ENCODE measurements around the gene FHOD3.
"Not testable (repeated sequence)": the region's sequence is repeated elsewhere in the genome, so short reads cannot be mapped to it uniquely, and the experiment has no call there.

Gene FHOD3

DNA sequence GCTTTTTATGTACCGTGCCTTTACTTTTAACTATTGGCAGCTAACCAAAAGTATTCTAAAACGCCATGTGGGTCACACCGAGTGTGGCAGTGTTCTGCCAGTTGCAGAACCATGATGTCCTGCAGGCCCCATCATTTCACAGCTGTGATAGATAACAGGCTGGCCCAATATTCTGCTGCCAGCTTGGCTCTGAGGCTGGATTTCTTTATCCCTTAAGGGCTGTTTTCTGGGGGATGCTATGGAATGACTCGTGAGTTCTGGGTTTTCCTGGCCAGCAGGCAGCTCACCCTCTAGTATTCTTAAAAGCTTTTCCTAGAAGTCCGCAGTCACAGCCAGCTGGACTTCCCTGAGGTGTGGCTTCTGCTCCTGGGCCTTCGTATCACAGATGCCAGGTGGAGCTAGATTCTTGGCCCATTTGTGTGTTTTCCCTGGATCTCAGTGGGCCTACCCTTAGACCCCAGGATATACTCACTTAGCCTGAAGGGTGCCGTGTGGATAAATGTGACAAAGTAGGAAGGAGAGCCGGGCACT, 41.0 kb downstream of the FHOD3 start:
- no peak for TF ChIP-seq Cebpa-rat (IDR thresholded peaks at IDR 0.05)
- Histone ChIP-seq H3K4me2 (no peak overlapping the region), H3K4me3 (no peak overlapping the region), H3K27me3 (no peaks in the 10 kb centered on the region), H3K9ac (no peak overlapping the region), H3K9me3 (peaks cover 14% of the 10 kb centered on the region), H3K36me3 (no peaks in the 10 kb centered on the region), H4K20me1 (no peaks in the 10 kb centered on the region), H3K4me1 (no peaks in the 10 kb centered on the region), H3K27ac (no peak overlapping the region)

DNA sequence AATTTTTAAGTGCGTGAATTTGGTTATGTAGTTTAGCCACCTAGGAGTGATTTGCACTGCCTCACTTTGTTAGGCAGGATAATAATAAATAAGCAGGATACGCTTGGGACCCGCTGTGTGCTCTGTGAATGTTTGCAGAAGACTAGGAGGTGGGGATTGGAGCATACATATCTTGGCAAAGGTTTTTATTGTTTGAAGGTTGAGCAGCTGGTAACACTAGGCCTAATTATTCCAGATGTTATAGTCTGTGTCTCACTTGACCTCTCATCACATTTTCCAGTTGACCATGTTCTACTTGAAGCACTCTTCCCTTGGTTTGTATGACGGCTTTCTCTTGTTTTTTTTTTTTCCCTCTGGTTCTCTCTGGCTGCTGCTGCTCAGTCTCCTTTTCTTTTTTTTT, 42.7 kb downstream of the FHOD3 start:
- Histone ChIP-seq H3K27ac (no peak overlapping the region), H3K36me3 (no peaks in the 10 kb centered on the region), H3K9ac (no peak overlapping the region), H3K9me3 (peaks cover 14% of the 10 kb centered on the region), H3K4me3 (no peak overlapping the region), H4K20me1 (no peaks in the 10 kb centered on the region), H3K4me1 (no peaks in the 10 kb centered on the region), H3K27me3 (no peaks in the 10 kb centered on the region), H3K4me2 (no peak overlapping the region)
- TF ChIP-seq Cebpa-rat (IDR thresholded peaks at IDR 0.05): no peak

- no peak for TF ChIP-seq Cebpa-rat (IDR thresholded peaks at IDR 0.05)
- Histone ChIP-seq H3K4me1 (no peaks in the 10 kb centered on the region), H3K36me3 (no peaks in the 10 kb centered on the region), H4K20me1 (no peaks in the 10 kb centered on the region), H3K27me3 (no peaks in the 10 kb centered on the region), H3K4me3 (no peak overlapping the region), H3K9me3 (peaks cover 14% of the 10 kb centered on the region), H3K9ac (no peak overlapping the region), H3K27ac (no peak overlapping the region), H3K4me2 (no peak overlapping the region)
These were observed 44.4 kb downstream of the FHOD3 start for GRCh38 chr18:36341944-36342343.

- Histone ChIP-seq H3K9me3 (no peaks in the 10 kb centered on the region), H4K20me1 (no peaks in the 10 kb centered on the region), H3K4me2 (no peak overlapping the region), H3K27ac (no peak overlapping the region), H3K4me3 (no peak overlapping the region), H3K4me1 (no peaks in the 10 kb centered on the region), H3K9ac (no peak overlapping the region), H3K27me3 (no peaks in the 10 kb centered on the region), H3K36me3 (no peaks in the 10 kb centered on the region)
- TF ChIP-seq Cebpa-rat (IDR thresholded peaks at IDR 0.05): no peak
These were observed 50.8 kb downstream of the FHOD3 start for GRCh38 chr18:36348331-36348730.

- no peaks in the 10 kb centered on the region for H3K4me1 ChIP-seq
- no peaks in the 10 kb centered on the region for H3K27me3 ChIP-seq
- H3K27ac ChIP-seq: no peak overlapping the region
- no peak overlapping the region for H3K4me3 ChIP-seq
- no peak overlapping the region for H3K4me2 ChIP-seq
- no peaks in the 10 kb centered on the region for H3K9me3 ChIP-seq
- TF ChIP-seq Cebpa-rat (IDR thresholded peaks at IDR 0.05): no peak
- H4K20me1 ChIP-seq: no peaks in the 10 kb centered on the region
- H3K36me3 ChIP-seq: no peaks in the 10 kb centered on the region
- no peak overlapping the region for H3K9ac ChIP-seq
These were observed 51.5 kb downstream of the FHOD3 start for GRCh38 chr18:36348971-36349417.

GRCh38 chr18:36349552-36349951, 52.0 kb downstream of the FHOD3 start:
- no peak overlapping the region for H3K4me2 ChIP-seq
- no peaks in the 10 kb centered on the region for H3K27me3 ChIP-seq
- H3K4me3 ChIP-seq: no peak overlapping the region
- no peaks in the 10 kb centered on the region for H4K20me1 ChIP-seq
- H3K27ac ChIP-seq: no peak overlapping the region
- no peaks in the 10 kb centered on the region for H3K36me3 ChIP-seq
- H3K9ac ChIP-seq: no peak overlapping the region
- H3K9me3 ChIP-seq: no peaks in the 10 kb centered on the region
- H3K4me1 ChIP-seq: no peaks in the 10 kb centered on the region
- TF ChIP-seq Cebpa-rat (IDR thresholded peaks at IDR 0.05): no peak

GRCh38 chr18:36350251-36350651, 52.7 kb downstream of the FHOD3 start:
- H3K4me2 ChIP-seq: no peak overlapping the region
- no peak overlapping the region for H3K27ac ChIP-seq

DNA sequence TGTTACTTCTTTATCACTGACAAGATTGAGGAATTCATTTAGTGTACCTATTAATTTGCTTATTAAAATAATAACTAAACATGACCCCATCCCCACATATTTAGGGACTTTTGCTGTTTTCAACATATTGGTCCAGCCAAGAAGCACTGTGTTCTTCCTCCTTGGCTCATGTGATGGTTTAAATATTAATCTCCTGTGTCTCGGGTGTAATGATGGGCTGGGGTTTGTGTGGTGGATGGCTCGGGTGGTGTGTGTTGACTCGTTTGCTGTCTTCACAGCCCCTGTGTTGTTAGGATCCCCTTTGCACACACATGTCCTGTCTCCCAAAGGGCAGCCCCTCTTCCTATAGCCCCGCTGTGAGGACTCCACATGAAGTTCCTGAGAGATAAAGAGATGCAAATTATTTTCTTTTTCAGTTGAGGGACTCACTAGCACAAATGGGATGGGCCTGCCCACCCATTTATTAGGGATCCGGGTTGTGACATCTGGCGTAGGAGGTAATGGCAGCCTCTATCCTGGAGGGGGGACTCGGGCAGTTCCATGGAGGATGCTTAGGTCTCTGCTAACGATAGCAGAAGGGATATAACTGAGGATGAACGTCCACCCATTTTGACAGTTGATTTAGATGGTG, 53.4 kb downstream of the FHOD3 start:
- H3K27ac ChIP-seq: no peak overlapping the region
- no peaks in the 10 kb centered on the region for H3K36me3 ChIP-seq
- no peak overlapping the region for H3K9ac ChIP-seq
- H3K27me3 ChIP-seq: no peaks in the 10 kb centered on the region
- no peaks in the 10 kb centered on the region for H3K9me3 ChIP-seq
- no peak for TF ChIP-seq Cebpa-rat (IDR thresholded peaks at IDR 0.05)
- H3K4me1 ChIP-seq: no peaks in the 10 kb centered on the region
- no peaks in the 10 kb centered on the region for H4K20me1 ChIP-seq
- no peak overlapping the region for H3K4me2 ChIP-seq
- no peak overlapping the region for H3K4me3 ChIP-seq

More at GRCh38 chr18:36350251-36350651, 52.7 kb downstream of the FHOD3 start:
- no peak overlapping the region for H3K9ac ChIP-seq
- no peaks in the 10 kb centered on the region for H3K9me3 ChIP-seq
- no peaks in the 10 kb centered on the region for H3K36me3 ChIP-seq
- TF ChIP-seq Cebpa-rat (IDR thresholded peaks at IDR 0.05): no peak
- no peaks in the 10 kb centered on the region for H3K27me3 ChIP-seq
- H4K20me1 ChIP-seq: no peaks in the 10 kb centered on the region
- no peak overlapping the region for H3K4me3 ChIP-seq
- H3K4me1 ChIP-seq: no peaks in the 10 kb centered on the region

DNA sequence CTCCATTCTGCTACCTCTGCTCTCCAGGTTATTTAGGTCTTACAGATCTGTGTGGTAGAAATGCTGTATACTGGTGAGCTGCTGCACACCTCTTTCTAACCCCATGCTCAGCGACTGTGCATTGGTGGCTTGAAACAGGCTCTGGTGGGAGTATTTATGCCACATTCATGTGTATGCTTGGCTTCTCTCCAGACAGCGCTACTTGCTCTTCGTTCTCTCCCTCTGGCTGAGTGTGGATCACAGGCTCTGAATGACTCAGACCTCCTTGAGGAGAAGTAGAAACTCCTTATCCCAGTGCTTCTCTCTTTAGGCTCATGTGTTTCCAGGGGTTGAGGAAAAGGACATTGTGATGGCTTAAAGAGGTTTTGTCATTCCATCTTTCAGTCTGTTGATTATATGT, 54.9 kb downstream of the FHOD3 start:
- Histone ChIP-seq H3K9me3 (no peaks in the 10 kb centered on the region), H4K20me1 (no peaks in the 10 kb centered on the region), H3K4me2 (no peak overlapping the region), H3K4me1 (no peaks in the 10 kb centered on the region), H3K4me3 (no peak overlapping the region), H3K27me3 (no peaks in the 10 kb centered on the region), H3K27ac (no peak overlapping the region), H3K9ac (no peak overlapping the region), H3K36me3 (no peaks in the 10 kb centered on the region)
- no peak for TF ChIP-seq Cebpa-rat (IDR thresholded peaks at IDR 0.05)

- Histone ChIP-seq H3K4me1 (no peaks in the 10 kb centered on the region), H3K36me3 (no peaks in the 10 kb centered on the region), H3K9me3 (no peaks in the 10 kb centered on the region), H3K9ac (no peak overlapping the region), H3K4me2 (no peak overlapping the region), H3K27me3 (no peaks in the 10 kb centered on the region), H3K27ac (no peak overlapping the region), H3K4me3 (no peak overlapping the region), H4K20me1 (no peaks in the 10 kb centered on the region)
- TF ChIP-seq Cebpa-rat (IDR thresholded peaks at IDR 0.05): no peak
These were observed 57.5 kb downstream of the FHOD3 start for GRCh38 chr18:36354989-36355388.

DNA sequence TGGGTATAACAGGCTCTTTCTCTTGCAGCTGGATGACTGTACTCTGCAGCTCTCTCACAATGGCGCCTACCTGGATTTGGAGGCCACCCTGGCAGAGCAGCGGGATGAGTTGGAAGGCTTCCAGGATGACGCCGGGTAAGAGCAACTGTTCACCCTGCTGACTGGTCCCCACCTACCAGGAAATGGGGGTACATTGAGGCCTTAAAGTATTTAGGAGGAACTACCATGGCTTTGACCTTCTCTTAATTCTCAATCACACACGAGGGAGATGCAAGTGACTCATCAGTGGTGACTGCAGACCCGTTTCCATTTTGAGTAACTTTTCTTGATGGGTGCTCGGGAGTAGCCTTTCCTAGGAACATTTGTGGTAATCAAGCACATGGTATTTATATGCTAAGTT, 58.0 kb downstream of the FHOD3 start:
- Histone ChIP-seq H3K27ac (no peak overlapping the region), H3K4me1 (no peaks in the 10 kb centered on the region), H3K9ac (no peak overlapping the region), H3K36me3 (no peaks in the 10 kb centered on the region), H3K4me3 (no peak overlapping the region), H4K20me1 (no peaks in the 10 kb centered on the region), H3K9me3 (no peaks in the 10 kb centered on the region), H3K27me3 (no peaks in the 10 kb centered on the region), H3K4me2 (no peak overlapping the region)
- no peak for TF ChIP-seq Cebpa-rat (IDR thresholded peaks at IDR 0.05)

DNA sequence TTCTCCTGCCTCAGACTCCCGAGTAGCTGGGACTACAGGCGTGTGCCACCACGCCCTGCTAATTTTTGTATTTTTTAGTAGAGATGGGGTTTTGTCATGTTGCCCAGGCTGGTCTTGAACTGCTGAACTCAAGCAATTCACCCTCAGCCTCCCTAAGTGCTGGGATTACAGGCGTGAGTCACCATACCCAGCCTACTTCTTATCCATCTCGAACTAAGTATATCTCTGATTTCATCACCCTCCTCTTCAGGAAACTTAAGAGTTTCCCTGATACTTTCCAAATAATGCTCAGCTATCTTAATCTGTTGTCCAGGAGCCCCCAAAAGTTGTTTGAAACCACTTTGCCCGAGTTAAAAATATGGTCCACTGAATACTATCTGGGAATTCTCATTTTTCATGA, 59.2 kb downstream of the FHOD3 start:
- not testable (repeated sequence) for H3K27ac ChIP-seq, H3K4me2 ChIP-seq, H3K36me3 ChIP-seq, H3K9me3 ChIP-seq, H4K20me1 ChIP-seq, H3K9ac ChIP-seq, H3K4me1 ChIP-seq, H3K4me3 ChIP-seq, H3K27me3 ChIP-seq

Data from BLaER1 (cell line).